Stimulated activated CD4-positive, alpha-beta T cell treated with anti-CD3 and anti-CD28 coated beads, Interleukin-2, amount 100 ng/mL, for 48 hours (primary cell): ENCODE measurements around the gene MEF2B.
"Not testable (repeated sequence)": the region's sequence is repeated elsewhere in the genome, so short reads cannot be mapped to it uniquely, and the experiment has no call there.

Experiments used
- DNase-seq, 2 donors: peaks; one replicate each; pipeline ENCODE4 v3.0.0-alpha.2; 2020

MEF2B gene

GRCh38 chr19:19154768-19155494, 15.1 kb downstream of the MEF2B start:
- DNase-seq = no peak

DNA sequence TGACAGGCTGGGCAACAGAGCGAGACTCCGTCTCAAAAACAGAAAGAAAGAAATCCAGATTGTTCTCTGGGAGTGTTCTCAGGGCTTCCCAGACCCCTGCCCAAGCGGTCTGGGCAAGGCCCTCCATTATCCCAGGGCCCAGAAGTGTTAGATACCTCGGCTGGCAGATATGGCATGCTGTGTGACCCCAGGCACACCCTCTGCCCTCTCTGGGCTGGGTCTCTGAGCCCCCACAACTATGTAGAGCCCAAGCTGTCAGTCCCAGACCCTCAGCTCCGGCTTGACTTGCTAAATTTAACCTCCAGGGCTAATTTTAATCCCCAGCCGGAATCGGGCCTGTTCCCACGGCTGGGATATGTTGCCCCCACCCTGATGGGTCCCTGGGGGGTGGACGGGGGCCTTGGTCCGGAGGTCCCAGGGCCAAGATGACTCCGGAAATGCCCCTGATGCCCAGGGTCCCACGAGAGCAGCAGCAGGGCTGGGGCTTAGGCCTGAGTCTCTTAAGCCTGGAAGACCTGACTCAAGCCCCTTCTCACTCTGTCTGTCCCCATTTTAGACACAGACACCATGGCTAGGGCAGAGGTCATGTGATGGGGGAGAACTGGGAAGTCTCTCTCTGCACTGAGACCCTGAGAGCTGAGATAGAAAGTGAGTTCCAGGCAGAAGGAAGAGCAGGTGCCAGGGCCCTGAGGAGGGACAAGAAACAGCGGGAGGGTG, 17.2 kb downstream of the MEF2B start:
- no peak for DNase-seq

GRCh38 chr19:19151418-19151817, 18.6 kb downstream of the MEF2B start:
- no peak for DNase-seq

DNA sequence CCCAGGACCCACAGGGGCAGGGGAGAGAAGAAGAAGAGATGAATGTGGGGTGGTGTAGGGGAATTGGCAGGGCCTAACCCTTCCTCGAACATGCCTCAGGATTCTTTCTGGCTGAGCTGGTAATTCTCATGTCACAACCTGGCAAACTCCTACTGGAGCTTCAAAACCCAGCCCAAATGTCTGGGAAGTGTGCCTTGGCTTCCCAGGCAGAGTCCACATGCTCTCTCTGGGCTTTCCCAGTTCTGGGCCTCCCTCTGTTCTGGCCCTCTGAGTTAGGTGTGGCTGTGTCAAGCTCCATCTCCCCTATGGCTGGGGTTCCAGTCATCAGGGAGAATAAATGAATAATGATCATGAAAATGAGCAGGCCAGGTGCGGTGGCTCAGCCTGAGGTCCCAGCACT, 20.6 kb downstream of the MEF2B start:
- DNase-seq = no peak

- DNase-seq = not testable (repeated sequence)
Observed at GRCh38 chr19:19148504-19148903, 21.6 kb downstream of the MEF2B start.

- DNase-seq = no peak
Observed at GRCh38 chr19:19147344-19147743, 22.7 kb downstream of the MEF2B start.

DNA sequence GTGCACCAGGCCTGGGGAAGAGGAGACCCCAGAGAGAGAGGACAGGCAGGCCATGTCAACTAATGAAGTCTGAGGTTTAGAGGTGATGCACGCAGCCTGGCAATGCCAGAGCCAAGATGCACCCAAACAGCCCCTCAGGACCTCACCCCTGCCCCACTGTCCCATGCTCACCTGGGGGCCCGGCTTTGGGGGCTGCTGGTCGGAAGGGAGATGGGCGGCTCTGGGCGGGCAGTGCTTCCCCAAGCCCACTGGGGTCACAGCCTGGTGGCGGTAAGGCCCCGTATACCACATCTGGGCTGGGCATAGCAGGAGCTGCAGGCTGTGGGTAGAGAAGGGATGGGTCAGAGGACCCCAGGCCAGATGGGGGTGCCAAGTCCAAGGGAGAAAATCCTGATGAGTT, 23.2 kb downstream of the MEF2B start:
- no peak for DNase-seq

DNA sequence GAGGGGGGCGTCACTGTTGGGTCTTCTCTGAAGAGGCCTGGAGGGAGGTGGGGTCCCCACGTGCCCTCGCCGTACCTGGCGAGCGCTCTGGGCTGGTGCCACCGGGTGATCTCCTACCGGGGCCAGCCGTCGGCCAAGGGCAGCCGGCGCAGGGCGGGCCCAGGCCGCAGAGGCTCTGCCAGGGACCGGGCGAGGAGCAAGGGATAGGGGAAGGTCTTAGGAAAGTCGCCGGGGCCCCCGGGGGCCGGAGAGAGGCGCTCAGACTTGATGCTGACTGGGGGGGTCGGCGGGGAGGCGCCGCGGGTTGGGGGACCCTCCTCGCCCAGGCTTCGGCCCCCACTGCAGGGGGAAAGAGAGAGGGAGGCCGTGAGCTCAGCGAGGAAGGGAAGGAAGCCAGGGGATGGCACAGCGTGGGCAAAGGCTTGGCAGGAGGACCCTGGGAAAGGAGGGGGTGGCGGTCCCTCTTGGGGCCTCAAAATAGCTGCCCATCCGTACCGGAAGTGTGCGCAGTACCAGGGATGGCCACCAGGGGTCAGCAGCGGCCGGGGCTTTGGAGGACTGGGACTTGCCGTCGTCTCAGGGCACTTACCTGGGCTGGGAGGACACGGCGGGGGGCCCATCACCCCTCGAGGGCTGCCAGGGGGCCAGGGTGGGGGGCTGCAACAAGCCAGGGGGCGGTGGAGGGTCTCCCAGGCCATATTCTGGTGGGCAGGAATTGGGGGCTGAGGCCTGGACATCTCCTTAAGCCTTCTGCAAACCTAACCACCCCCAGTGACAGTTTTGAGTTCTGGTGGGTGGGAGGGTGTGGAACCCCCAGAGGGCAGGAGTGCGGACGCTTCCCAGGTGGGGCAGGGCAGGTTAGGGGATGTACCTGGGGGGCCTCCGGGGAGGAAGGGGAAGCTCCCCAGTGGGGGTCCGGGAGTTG, 24.1 kb downstream of the MEF2B start:
- peak; percentile 94 to 96 for DNase-seq

DNA sequence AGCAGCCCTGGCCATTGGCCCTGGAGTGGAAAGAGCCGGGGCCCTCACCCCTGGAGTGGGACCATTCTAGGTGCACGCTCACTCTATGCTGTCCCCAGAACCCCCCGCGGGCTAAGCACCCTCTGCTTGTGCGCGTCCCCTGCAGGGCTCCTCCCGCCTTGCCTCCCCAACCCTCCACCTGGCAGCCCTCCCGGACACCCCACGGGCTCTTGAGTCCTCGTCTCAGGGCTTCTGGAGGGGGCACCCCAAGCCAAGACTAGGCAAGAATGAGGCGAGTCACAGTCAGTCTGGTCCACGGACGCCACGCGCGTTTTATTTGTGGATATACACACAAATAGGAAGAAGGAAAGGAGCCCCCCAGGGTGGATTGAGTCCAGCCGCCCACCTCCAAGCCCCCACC, 24.8 kb downstream of the MEF2B start:
- no peak for DNase-seq

DNA sequence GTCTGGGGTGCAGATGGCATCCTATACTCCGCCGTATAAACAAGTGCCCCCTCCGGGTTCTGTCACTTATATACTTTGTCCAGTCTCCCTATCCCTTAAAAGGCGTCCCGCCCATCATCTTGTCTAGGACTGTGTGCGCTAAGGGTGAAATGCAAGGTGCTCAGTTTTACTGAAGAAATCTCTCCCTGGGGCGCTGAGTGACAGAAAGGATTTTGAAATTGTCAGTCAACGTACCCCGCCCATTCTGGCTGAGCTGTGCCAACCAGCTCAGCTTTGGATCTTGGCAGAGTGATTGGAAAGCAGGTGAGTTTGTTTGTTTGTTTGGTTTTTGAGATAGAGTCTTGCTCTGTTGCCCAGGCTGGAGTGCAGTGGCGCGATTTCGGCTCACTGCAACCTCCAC, 27.7 kb downstream of the MEF2B start:
- no peak for DNase-seq

DNA sequence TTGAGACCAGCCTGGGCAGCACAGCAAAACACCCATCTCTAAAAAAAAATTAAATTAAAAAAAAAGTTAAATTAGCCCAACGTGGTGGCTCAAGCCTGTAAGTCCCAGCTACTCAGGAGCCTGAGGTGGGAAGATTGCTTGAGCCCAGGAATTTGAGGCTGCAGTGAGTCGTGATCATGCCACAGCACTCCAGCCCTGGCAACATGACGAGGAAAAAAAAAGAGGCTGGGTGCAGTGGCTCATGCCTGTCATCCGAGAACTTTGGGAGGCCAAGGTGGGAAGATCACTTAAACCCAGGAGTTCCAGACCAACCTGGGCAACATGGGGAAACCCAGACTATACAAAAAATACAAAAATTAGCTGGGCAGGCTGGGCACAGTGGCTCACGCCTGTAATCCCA, 29.6 kb downstream of the MEF2B start:
- no peak for DNase-seq

- no peak for DNase-seq
Observed at GRCh38 chr19:19139876-19140229, 30.2 kb downstream of the MEF2B start.

- DNase-seq = peak; percentile 94 to 95
Observed at GRCh38 chr19:19138109-19138981, 31.7 kb downstream of the MEF2B start, which contains the start of gene TMEM161A. Gene TMEM161A, minus strand, starts transcription at chr19:19138478. Its CDS starts 50 bp downstream, at chr19:19138428.

- no peak for DNase-seq
Observed at GRCh38 chr19:19137556-19138108, 32.4 kb downstream of the MEF2B start.

GRCh38 chr19:19135713-19136112, 34.4 kb downstream of the MEF2B start:
- not testable (repeated sequence) for DNase-seq

DNA sequence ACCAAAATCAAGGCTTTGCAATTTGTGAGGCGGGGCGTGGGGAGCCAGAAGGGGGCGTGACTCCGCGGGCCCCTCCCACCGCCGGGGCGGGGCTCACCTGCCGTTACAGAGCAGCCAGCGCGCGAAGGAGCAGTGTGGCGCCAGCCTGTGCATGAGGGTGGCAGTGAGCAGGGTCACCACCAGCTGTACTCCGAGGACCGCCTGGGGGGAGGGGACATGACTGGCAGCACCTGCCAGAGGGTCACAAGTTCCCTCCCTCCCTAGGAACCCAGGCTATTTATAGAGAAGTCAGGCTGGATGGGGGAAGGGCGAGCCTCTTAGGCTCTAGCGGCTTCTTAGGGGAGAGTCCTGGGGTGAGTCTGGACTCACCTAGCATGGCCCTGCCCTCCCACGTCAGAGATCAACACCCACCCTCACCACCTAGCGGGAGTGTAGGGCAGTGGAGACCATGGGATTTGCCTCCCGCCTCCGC, 35.3 kb downstream of the MEF2B start:
- DNase-seq = peak in 1 of 2 donors; percentile 52

DNA sequence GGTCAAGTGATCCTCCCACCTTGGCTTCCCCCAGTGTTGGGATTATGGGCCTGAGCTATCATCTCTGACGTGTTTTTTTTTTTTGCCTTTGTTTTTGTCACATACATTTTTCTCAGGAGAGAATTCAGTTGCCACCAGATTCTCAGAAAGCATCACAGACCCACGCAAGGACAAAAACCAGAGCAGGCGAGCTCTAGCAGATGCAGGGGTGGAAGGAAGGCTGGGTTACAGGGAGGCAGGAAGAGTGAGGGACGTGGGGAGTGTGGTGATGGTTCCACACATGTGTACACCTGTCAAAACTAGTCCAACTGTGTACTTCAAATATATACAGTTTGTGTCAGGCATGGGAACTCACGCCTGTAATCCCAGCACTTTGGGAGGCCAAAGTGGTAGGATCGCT, 36.1 kb downstream of the MEF2B start:
- DNase-seq = no peak

DNA sequence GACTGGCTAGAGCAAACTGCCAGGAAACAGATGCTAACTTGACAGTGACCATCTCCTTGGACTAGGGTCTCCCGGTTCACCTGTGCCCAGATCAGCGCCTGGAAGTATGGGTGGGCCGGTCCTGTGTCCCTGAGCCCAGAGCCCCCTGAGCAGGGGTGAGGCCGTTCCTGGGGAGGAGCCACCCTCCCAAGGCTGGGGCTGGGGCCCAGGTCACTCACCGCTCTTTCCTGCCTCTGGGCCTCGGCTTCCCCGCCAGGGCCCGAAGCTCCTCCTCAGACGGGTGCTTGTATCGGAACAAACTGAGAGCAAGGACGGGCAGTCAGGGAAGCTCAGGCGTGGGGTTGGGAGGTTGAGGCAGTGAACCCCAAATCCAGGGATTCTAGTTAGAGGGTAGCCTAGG, 37.2 kb downstream of the MEF2B start:
- DNase-seq = no peak

DNA sequence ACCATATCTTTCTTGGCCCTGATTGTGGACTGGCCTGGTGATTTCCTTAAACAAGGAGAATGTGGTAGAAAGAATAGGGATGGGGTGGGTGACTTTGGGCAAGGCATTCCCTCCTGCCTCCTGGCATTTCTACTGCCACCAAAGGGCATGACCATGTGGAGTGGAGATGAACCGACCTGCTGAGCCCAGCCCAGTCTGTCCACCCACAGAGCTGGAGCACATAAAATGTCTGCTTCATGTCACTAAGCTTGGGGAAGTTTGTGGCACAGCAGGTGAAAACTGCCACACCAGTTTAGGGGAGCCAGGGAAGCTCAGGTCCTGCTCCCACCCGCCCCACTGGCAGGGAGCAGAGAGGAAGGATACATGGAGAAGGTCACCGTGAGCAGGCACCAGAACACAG, 38.1 kb downstream of the MEF2B start:
- no peak for DNase-seq

DNA sequence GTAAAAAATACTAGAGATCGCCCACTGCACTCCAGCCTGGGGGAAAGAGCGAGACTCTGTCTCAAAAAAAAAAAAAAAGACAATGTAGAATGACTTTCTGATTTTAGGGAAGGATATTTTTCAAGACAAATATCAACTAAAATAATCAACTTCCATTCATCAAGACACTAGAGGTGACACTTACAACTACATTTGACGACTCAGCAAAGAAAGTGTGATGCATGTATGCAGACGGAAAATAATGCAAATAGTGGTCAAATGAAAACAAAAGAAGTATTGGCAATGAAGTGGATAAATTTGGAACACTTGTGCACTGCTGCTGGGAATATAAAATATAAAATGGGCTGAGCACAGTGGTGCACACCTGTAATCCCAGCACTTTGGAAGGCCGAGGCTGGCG, 44.0 kb downstream of the MEF2B start:
- no peak for DNase-seq

DNA sequence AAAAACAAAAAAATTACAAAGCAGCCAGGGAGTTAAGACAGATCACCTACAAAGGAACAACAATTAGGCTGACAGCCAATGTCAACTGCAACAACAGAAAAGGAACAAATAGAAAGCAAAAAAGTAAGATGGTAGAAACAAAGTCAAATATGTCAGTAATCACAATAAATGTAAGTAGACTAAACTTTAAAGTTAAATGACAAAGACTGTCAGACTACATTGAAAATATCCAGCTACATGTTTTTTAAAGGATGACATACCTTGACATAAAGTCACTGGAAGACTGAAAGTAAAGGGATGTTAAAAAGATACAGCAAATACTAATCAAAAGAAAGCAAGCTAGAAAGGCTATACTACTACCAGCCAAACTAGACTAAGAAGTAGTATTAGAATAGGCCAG, 46.7 kb downstream of the MEF2B start:
- DNase-seq = no peak

GRCh38 chr19:19122902-19123301, 47.2 kb downstream of the MEF2B start:
- DNase-seq = no peak
